Measurements from ENCODE around the gene LPIN3. TPM values are rescaled to one million over a fixed set of nuclear protein-coding genes. Genes with fewer than 3 reads are reported as not detected.
A peak's percentile ranks its signal among the peaks of the same experiment; 100 is the strongest.

The LPIN3 gene
- total and polyA plus RNA-seq, 2 of the 4 experiments (the other 2 are of a cell fraction): 2.3 to 8.3 TPM

DNA sequence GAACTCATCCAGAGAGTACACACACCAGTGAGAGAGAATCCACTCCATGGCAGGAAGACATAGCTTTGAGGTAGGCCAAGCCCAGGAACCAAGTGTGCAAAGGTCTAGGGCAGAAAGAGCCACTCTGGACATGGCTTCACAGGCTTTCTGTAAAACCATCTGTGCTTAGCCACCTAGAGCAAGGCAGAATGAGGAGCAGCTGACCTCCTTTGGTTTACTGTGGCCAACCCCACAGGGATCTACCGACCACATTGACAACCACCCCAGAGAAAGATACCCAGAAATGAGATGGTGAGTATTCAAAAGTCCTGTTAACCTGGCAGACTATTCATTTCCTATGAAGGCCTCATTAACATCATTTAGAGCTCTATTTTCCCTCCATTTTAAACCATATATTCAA, 33.6 kb upstream of the LPIN3 start:
- peaks cover 25% of the 10 kb centered on the region for H3K9me1 ChIP-seq (ENCODE audit: insufficient read depth, low read length)
- H3K4me3 ChIP-seq (ENCODE audit: insufficient read depth, low read depth, low read length): no peak overlapping the region
- intact Hi-C loops (cut with micrococcal nuclease): no loop called here
- POLR2A ChIA-PET (ENCODE audit: unreplicated experiment): no interaction called here
- H2BK5ac ChIP-seq (ENCODE audit: low read depth, low read length, poor library complexity, severe bottlenecking): no peak overlapping the region
- H3K23ac ChIP-seq (ENCODE audit: low read depth, low read length): no peak overlapping the region; the same call in 1 of the 2 replicates
- H2AK5ac ChIP-seq (ENCODE audit: low read depth, low read length): 0 out of 2 replicates have a peak overlapping the region, but pooled peaks have one; percentile 17
- H4K20me1 ChIP-seq (ENCODE audit: insufficient read depth, low read length): peaks cover 51% of the 10 kb centered on the region
- H3K4me1 ChIP-seq (ENCODE audit: control insufficient read depth, insufficient read depth, low read length): peaks cover 17% of the 10 kb centered on the region
- no peaks in the 10 kb centered on the region for H3K36me3 ChIP-seq (ENCODE audit: control insufficient read depth, insufficient read depth, low read length)
- H3K9me3 ChIP-seq (ENCODE audit: control insufficient read depth, insufficient read depth, low read length): no peaks in the 10 kb centered on the region
- no peak overlapping the region for H3K27ac ChIP-seq (ENCODE audit: insufficient read depth, low read length)
- H3K4ac ChIP-seq (ENCODE audit: low read depth, low read length): no peak overlapping the region
- TF ChIP-seq NFE2L2 (IDR thresholded peaks at IDR 0.05; ENCODE audit: low read depth, low read length): no peak
- TF ChIP-seq, protein P1, sequence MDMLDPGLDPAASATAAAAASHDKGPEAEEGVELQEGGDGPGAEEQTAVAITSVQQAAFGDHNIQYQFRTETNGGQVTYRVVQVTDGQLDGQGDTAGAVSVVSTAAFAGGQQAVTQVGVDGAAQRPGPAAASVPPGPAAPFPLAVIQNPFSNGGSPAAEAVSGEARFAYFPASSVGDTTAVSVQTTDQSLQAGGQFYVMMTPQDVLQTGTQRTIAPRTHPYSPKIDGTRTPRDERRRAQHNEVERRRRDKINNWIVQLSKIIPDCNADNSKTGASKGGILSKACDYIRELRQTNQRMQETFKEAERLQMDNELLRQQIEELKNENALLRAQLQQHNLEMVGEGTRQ (IDR thresholded peaks at IDR 0.05; ENCODE audit: low read depth, low read length): no peak
- no peak for TF ChIP-seq SMC3 (IDR thresholded peaks at IDR 0.05; ENCODE audit: low read depth, low read length)
- TF ChIP-seq, protein P2, sequence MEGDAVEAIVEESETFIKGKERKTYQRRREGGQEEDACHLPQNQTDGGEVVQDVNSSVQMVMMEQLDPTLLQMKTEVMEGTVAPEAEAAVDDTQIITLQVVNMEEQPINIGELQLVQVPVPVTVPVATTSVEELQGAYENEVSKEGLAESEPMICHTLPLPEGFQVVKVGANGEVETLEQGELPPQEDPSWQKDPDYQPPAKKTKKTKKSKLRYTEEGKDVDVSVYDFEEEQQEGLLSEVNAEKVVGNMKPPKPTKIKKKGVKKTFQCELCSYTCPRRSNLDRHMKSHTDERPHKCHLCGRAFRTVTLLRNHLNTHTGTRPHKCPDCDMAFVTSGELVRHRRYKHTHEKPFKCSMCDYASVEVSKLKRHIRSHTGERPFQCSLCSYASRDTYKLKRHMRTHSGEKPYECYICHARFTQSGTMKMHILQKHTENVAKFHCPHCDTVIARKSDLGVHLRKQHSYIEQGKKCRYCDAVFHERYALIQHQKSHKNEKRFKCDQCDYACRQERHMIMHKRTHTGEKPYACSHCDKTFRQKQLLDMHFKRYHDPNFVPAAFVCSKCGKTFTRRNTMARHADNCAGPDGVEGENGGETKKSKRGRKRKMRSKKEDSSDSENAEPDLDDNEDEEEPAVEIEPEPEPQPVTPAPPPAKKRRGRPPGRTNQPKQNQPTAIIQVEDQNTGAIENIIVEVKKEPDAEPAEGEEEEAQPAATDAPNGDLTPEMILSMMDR (conservative IDR thresholded peaks at IDR 0.05; ENCODE audit: low read depth, low read length): no peak
- no peak for TF ChIP-seq RAD21 (IDR thresholded peaks at IDR 0.05; ENCODE audit: low read length)
- no peak for TF ChIP-seq BHLHE40 (IDR thresholded peaks at IDR 0.05; ENCODE audit: low read depth, low read length)
- TF ChIP-seq RCOR1 (IDR thresholded peaks at IDR 0.05; ENCODE audit: insufficient replicate concordance, low read length): no peak
- TF ChIP-seq MAZ (IDR thresholded peaks at IDR 0.05; ENCODE audit: borderline replicate concordance, low read depth, low read length): no peak
- no peak for TF ChIP-seq MAFK (IDR thresholded peaks at IDR 0.05; ENCODE audit: low read depth, low read length)
- no peak for TF ChIP-seq FOS (IDR thresholded peaks at IDR 0.05; ENCODE audit: low read depth, low read length)
- no peak for TF ChIP-seq RFX5 (IDR thresholded peaks at IDR 0.05; ENCODE audit: low read depth, low read length)
- TF ChIP-seq POLR2A (IDR thresholded peaks at IDR 0.05; ENCODE audit: low read depth, low read length): no peak
- TF ChIP-seq, protein P3, sequence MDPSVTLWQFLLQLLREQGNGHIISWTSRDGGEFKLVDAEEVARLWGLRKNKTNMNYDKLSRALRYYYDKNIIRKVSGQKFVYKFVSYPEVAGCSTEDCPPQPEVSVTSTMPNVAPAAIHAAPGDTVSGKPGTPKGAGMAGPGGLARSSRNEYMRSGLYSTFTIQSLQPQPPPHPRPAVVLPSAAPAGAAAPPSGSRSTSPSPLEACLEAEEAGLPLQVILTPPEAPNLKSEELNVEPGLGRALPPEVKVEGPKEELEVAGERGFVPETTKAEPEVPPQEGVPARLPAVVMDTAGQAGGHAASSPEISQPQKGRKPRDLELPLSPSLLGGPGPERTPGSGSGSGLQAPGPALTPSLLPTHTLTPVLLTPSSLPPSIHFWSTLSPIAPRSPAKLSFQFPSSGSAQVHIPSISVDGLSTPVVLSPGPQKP (IDR thresholded peaks at IDR 0.05; ENCODE audit: borderline replicate concordance, low read depth, low read length): no peak
- no peak for TF ChIP-seq MXI1 (IDR thresholded peaks at IDR 0.05; ENCODE audit: borderline replicate concordance, low read depth, low read length)
- TF ChIP-seq CHD1 (IDR thresholded peaks at IDR 0.05; ENCODE audit: low read depth, low read length): no peak
- H2BK15ac ChIP-seq (ENCODE audit: low read depth, low read length): no peak overlapping the region
- no peak overlapping the region for H2BK20ac ChIP-seq (ENCODE audit: low read depth, low read length)
- no peak overlapping the region for H3K18ac ChIP-seq (ENCODE audit: low read depth, low read length)
- CTCF ChIA-PET: no interaction called here
- no peaks in the 10 kb centered on the region for H3K27me3 ChIP-seq (ENCODE audit: control insufficient read depth, insufficient read depth, low read length)
- no peak for ATAC-seq (ENCODE audit: low read depth)
- no peak overlapping the region for H3K9ac ChIP-seq (ENCODE audit: low read depth, low read length)
- no peak overlapping the region for H2AK9ac ChIP-seq (replicated peaks; ENCODE audit: low read depth, low read length, poor library complexity)
- H2BK120ac ChIP-seq (ENCODE audit: low read depth, low read length): no peak overlapping the region
- H4K5ac ChIP-seq (ENCODE audit: low read depth, low read length): no peak overlapping the region
- H4K8ac ChIP-seq (ENCODE audit: low read depth in 2 of 2, low read length in 2 of 2): no peak overlapping the region; a peak in 1 of 4 replicates
- no peak overlapping the region for H4K91ac ChIP-seq (ENCODE audit: insufficient read depth, low read depth, low read length)
- H3K79me1 ChIP-seq (ENCODE audit: low read depth in 1 of 2, low read length in 2 of 2): peaks cover 52 to 80% of the 10 kb centered on the region in 2 experiments
- BruUV-seq (replicated peaks): no TSS peak
- no CpG with 5 or more reads among the region's 1 CpG for WGBS, 2 experiments (ENCODE audit: extremely low coverage in 2 of 2, insufficient read length in 1 of 2)
- no peak overlapping the region for H2AFZ ChIP-seq (replicated peaks; ENCODE audit: low read length, poor library complexity)
- no peak overlapping the region for H3K4me2 ChIP-seq (ENCODE audit: low read depth, low read length)
- no peak for DNase-seq
- dilution Hi-C loops (cut with HindIII; ENCODE audit: low sequenced_read_pairs, unreplicated experiment): no loop called here
- no peak overlapping the region for H3K56ac ChIP-seq (ENCODE audit: extremely low read depth, insufficient read depth, low read length)
- in situ Hi-C loops (cut with MboI; ENCODE audit: low sequenced_read_pairs): no loop called here
- H3K14ac ChIP-seq (replicated peaks; ENCODE audit: low read depth, low read length): no peak overlapping the region

Measured in IMR-90 (cell line).